ENCODE measurements around the gene AEN. TPM values are rescaled to one million over a fixed set of nuclear protein-coding genes. Genes with fewer than 3 reads are reported as not detected.
"Not testable (repeated sequence)": the region's sequence is repeated elsewhere in the genome, so short reads cannot be mapped to it uniquely, and the experiment has no call there.

The AEN gene
- total and polyA plus RNA-seq, 4 experiments from 2014 or later, result 33.2 to 56.8 (median 45.1) TPM

DNA sequence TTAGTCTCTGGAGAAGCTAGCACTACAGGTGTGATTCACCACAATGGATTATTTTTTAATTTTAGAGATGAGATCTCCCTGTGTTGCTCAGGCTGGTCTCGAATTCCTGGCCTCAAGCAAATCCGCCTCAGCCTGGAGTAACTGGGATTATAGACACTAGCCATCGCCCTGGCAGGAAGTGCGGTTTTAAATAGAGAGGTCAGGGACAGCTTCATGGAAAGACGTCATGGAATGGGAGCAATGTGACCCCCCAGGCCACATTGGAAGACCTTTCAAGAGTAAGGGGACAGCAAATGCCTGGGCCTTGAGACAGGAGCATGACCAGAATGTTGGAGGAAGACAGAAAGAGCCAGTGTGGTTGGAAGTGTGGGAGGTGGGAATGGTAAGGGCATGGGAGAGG is 15.5 kb downstream of the AEN start:
- Mint-ChIP-seq H3K36me3 (peaks cover 38 to 40% of the 10 kb centered on the region in 2 donors), H3K4me3 (peak overlapping the region; percentile 88 to 98 (median 95)), H3K27me3 (no peaks in the 10 kb centered on the region), H3K9me3 (peaks cover 0 to 3% (median 0%) of the 10 kb centered on the region in 8 donors), H3K4me1 (peaks cover 59 to 92% (median 77%) of the 10 kb centered on the region in 4 donors), H3K27ac (peak overlapping the region; percentile 89 to 100 (median 99))
- H3K9me3 ChIP-seq (ENCODE audit: control insufficient read depth in 1 of 2, low read length in 2 of 2), result no peaks in the 10 kb centered on the region
- no peak for DNase-seq
- peak overlapping the region; percentile 62 to 75 for H3K4me3 ChIP-seq (ENCODE audit: low read length in 2 of 2)
- peaks cover 96% of the 10 kb centered on the region for H3K4me1 ChIP-seq (ENCODE audit: insufficient read depth, low read length)
- H3K27me3 ChIP-seq (ENCODE audit: insufficient read depth, low read length), result no peaks in the 10 kb centered on the region
- intact Hi-C loops (cut with micrococcal nuclease), result no loop called here
- POLR2A ChIA-PET (ENCODE audit: partially characterized antibody), result interaction anchor here (0.7 to 3.1 kb wide), 7 partner anchors 9 to 268 kb away, joined by 3 to 45 read pairs (median 7); partner anchors contain the start of genes AEN, HAPLN3, MRPL46 and MRPS11
- peaks cover 6% of the 10 kb centered on the region for H3K36me3 ChIP-seq (ENCODE audit: insufficient read depth, low read length)
- peak overlapping the region; percentile 100 for H3K27ac ChIP-seq (ENCODE audit: low read depth, low read length)
- CTCF ChIA-PET (ENCODE audit: partially characterized antibody), result interaction anchor here (2.1 to 3.2 kb wide), 3 partner anchors 11 to 27 kb away, joined by 12 to 60 read pairs (median 19); partner anchors contain the start of gene AEN

GRCh38 chr15:88637436-88637835 is 16.3 kb downstream of the AEN start:
- Histone ChIP-seq H3K4me1 (ENCODE audit: insufficient read depth, low read length) (peaks cover 96% of the 10 kb centered on the region), H3K9me3 (ENCODE audit: control insufficient read depth in 1 of 2, low read length in 2 of 2) (no peaks in the 10 kb centered on the region), H3K4me3 (ENCODE audit: low read length in 2 of 2) (peak overlapping the region in 1 of 2 donors; percentile 75), H3K36me3 (ENCODE audit: insufficient read depth, low read length) (peaks cover 9% of the 10 kb centered on the region), H3K27me3 (ENCODE audit: insufficient read depth, low read length) (no peaks in the 10 kb centered on the region), H3K27ac (ENCODE audit: low read depth, low read length) (peak overlapping the region; percentile 100)
- Mint-ChIP-seq H3K36me3 (peaks cover 36 to 38% of the 10 kb centered on the region in 2 donors), H3K4me1 (peaks cover 60 to 90% (median 76%) of the 10 kb centered on the region in 4 donors), H3K27me3 (no peaks in the 10 kb centered on the region), H3K27ac (peak overlapping the region; percentile 89 to 100 (median 99)), H3K9me3 (peaks cover 0 to 3% (median 0%) of the 10 kb centered on the region in 8 donors), H3K4me3 (peak overlapping the region; percentile 88 to 98 (median 95))
- ChIA-PET POLR2A (ENCODE audit: partially characterized antibody) (interaction anchor here (1.6 to 3.1 kb wide), 5 partner anchors 11 to 697 kb away, joined by 5 to 45 read pairs (median 18); partner anchors contain the start of genes AEN, MRPL46, MRPS11 and POLG), CTCF (ENCODE audit: partially characterized antibody) (no interaction called here)
- intact Hi-C loops (cut with micrococcal nuclease), result no loop called here
- DNase-seq, result no peak

DNA sequence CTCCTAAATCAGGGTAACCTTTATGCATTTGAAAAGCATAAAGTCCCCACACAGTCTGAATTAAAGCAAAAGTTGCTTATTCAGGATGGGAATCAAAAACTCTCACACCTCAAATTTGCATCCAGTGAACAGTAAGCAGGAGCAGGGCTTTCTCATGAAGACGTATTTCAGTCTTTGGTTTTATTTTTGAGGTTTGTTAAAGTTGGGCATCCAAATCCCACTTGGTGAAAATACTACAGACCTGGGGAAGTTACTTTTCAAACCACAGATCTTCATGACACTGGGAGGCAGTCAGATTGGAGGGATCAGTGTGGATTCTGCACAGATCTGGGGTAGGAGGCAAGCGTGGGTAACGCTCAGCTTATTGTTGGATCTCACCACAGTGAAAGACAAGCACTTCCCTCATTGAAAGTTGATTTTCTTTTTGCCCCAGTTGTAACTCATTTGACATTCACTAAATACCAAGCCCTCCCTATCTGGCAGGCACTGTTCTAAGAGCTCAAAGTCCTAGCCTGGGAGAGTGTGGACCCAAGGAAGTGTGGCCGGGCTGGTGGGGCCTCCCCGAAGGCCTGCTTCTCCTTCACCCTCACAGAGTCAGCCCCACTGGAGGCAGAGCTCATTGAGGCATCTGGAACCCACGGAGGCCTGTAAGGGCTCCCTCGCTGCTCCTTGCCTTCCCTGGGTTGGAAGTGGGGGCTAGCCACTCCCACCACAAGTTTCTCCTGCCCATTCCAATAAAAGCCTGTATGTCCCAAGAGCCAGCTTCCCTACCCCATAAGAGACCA is 16.9 kb downstream of the AEN start:
- ChIA-PET POLR2A (ENCODE audit: partially characterized antibody) (interaction anchor here (0.9 to 1.9 kb wide), 8 partner anchors 27 to 697 kb away, joined by 3 to 18 read pairs (median 4); partner anchors contain the start of genes HAPLN3, MRPL46, MRPS11 and POLG), CTCF (ENCODE audit: partially characterized antibody) (interaction anchor here (1.0 to 1.8 kb wide), 9 partner anchors 7 to 392 kb away, joined by 3 to 24 read pairs (median 4); partner anchors contain the start of gene AEN)
- Mint-ChIP-seq H3K27ac (peak overlapping the region; percentile 89 to 100 (median 99)), H3K9me3 (peaks cover 0 to 3% (median 0%) of the 10 kb centered on the region in 8 donors), H3K4me3 (peak overlapping the region; percentile 88 to 98 (median 95)), H3K36me3 (peaks cover 34% of the 10 kb centered on the region in 2 donors), H3K4me1 (peaks cover 58 to 88% (median 75%) of the 10 kb centered on the region in 4 donors), H3K27me3 (no peaks in the 10 kb centered on the region)
- no peaks in the 10 kb centered on the region for H3K27me3 ChIP-seq (ENCODE audit: insufficient read depth, low read length)
- intact Hi-C loops (cut with micrococcal nuclease), result loop anchor here (1.0 kb wide), 6 partner anchors 11 to 266 kb away; partner anchors contain the start of genes DET1, MRPL46 and MRPS11
- peak overlapping the region; percentile 100 for H3K27ac ChIP-seq (ENCODE audit: low read depth, low read length)
- DNase-seq, result no peak
- H3K9me3 ChIP-seq (ENCODE audit: control insufficient read depth in 1 of 2, low read length in 2 of 2), result no peaks in the 10 kb centered on the region
- peak overlapping the region; percentile 4 to 37 for H3K4me3 ChIP-seq (ENCODE audit: low read length in 2 of 2)
- peaks cover 11% of the 10 kb centered on the region for H3K36me3 ChIP-seq (ENCODE audit: insufficient read depth, low read length)
- H3K4me1 ChIP-seq (ENCODE audit: insufficient read depth, low read length), result peaks cover 96% of the 10 kb centered on the region

- H3K9me3 ChIP-seq (ENCODE audit: control insufficient read depth in 1 of 2, low read length in 2 of 2), result no peaks in the 10 kb centered on the region
- H3K27ac ChIP-seq (ENCODE audit: low read depth, low read length), result peak within 1 kb of the TSS; percentile 100
- CTCF ChIA-PET (ENCODE audit: partially characterized antibody), result interaction anchor here (1.0 to 1.8 kb wide), 9 partner anchors 8 to 393 kb away, joined by 3 to 24 read pairs (median 4); partner anchors contain the start of gene AEN
- POLR2A ChIA-PET (ENCODE audit: partially characterized antibody), result interaction anchor here (0.9 to 1.9 kb wide), 8 partner anchors 28 to 696 kb away, joined by 3 to 18 read pairs (median 4); partner anchors contain the start of genes HAPLN3, MRPL46, MRPS11 and POLG
- DNase-seq, result peak; percentile 97 to 100 (median 99)
- H3K4me3 Mint-ChIP-seq, result peak within 1 kb of the TSS; percentile 88 to 98 (median 95)
- H3K4me3 ChIP-seq (ENCODE audit: low read length in 2 of 2), result peak within 1 kb of the TSS; percentile 55 to 94
- H3K4me1 Mint-ChIP-seq, result peaks cover 55 to 86% (median 74%) of the 10 kb centered on the region in 4 donors
- peak within 1 kb of the TSS; percentile 89 to 100 (median 99) for H3K27ac Mint-ChIP-seq
- H3K4me1 ChIP-seq (ENCODE audit: insufficient read depth, low read length), result peaks cover 96% of the 10 kb centered on the region
- H3K36me3 ChIP-seq (ENCODE audit: insufficient read depth, low read length), result peaks cover 15% of the 10 kb centered on the region
- intact Hi-C loops (cut with micrococcal nuclease), result loop anchor here (1.0 kb wide), 6 partner anchors 11 to 266 kb away; partner anchors contain the start of genes DET1, MRPL46 and MRPS11
- peaks cover 0 to 3% (median 0%) of the 10 kb centered on the region in 8 donors for H3K9me3 Mint-ChIP-seq
- H3K27me3 Mint-ChIP-seq, result no peaks in the 10 kb centered on the region
- no peaks in the 10 kb centered on the region for H3K27me3 ChIP-seq (ENCODE audit: insufficient read depth, low read length)
- peaks cover 30 to 35% of the 10 kb centered on the region in 2 donors for H3K36me3 Mint-ChIP-seq
Observed at GRCh38 chr15:88638626-88639372, 17.7 kb downstream of the AEN start, which contains the start of gene ISG20. Gene ISG20, plus strand, starts transcription at chr15:88639016. Its CDS starts 351 bp downstream, at chr15:88639367.

GRCh38 chr15:88641959-88642452 is 20.9 kb downstream of the AEN start:
- peak overlapping the region; percentile 11 for H3K27ac ChIP-seq (ENCODE audit: low read depth, low read length)

GRCh38 chr15:88642514-88642913 is 21.4 kb downstream of the AEN start:
- POLR2A ChIA-PET (ENCODE audit: partially characterized antibody), result interaction anchor here (1.8 kb wide), 1 partner anchor 21 kb away, joined by 6 read pairs; no protein-coding TSS in a partner anchor
- peaks cover 32% of the 10 kb centered on the region for H3K36me3 ChIP-seq (ENCODE audit: insufficient read depth, low read length)
- DNase-seq; H3K9me3 Mint-ChIP-seq; intact Hi-C loops (cut with micrococcal nuclease); H3K27me3 Mint-ChIP-seq; H3K27me3 ChIP-seq (ENCODE audit: insufficient read depth, low read length); H3K4me3 ChIP-seq (ENCODE audit: low read length in 2 of 2); H3K9me3 ChIP-seq (ENCODE audit: control insufficient read depth in 1 of 2, low read length in 2 of 2): not testable (repeated sequence)
- CTCF ChIA-PET (ENCODE audit: partially characterized antibody), result interaction anchor here (1.5 kb wide), 1 partner anchor 19 kb away, joined by 3 read pairs; no protein-coding TSS in a partner anchor
- H3K27ac ChIP-seq (ENCODE audit: low read depth, low read length), result peak overlapping the region; percentile 11
- H3K4me3 Mint-ChIP-seq, result peak overlapping the region; percentile 13 to 72 (median 48)
- peaks cover 56 to 90% (median 70%) of the 10 kb centered on the region in 4 donors for H3K4me1 Mint-ChIP-seq
- H3K27ac Mint-ChIP-seq, result peak overlapping the region; percentile 78 to 92 (median 86)
- peaks cover 97% of the 10 kb centered on the region for H3K4me1 ChIP-seq (ENCODE audit: insufficient read depth, low read length)
- peaks cover 39 to 57% of the 10 kb centered on the region in 2 donors for H3K36me3 Mint-ChIP-seq

More at GRCh38 chr15:88641959-88642452, 20.9 kb downstream of the AEN start:
- no peak overlapping the region for H3K4me3 ChIP-seq (ENCODE audit: low read length in 2 of 2)
- peaks cover 97% of the 10 kb centered on the region for H3K4me1 ChIP-seq (ENCODE audit: insufficient read depth, low read length)
- H3K27me3 ChIP-seq (ENCODE audit: insufficient read depth, low read length), result no peaks in the 10 kb centered on the region
- intact Hi-C loops (cut with micrococcal nuclease), result no loop called here
- H3K9me3 Mint-ChIP-seq, result peaks cover 0 to 2% (median 0%) of the 10 kb centered on the region in 8 donors
- peaks cover 32% of the 10 kb centered on the region for H3K36me3 ChIP-seq (ENCODE audit: insufficient read depth, low read length)
- H3K4me3 Mint-ChIP-seq, result peak overlapping the region; percentile 15 to 72 (median 52)
- CTCF ChIA-PET (ENCODE audit: partially characterized antibody), result interaction anchor here (1.5 kb wide), 1 partner anchor 18 kb away, joined by 3 read pairs; no protein-coding TSS in a partner anchor
- H3K9me3 ChIP-seq (ENCODE audit: control insufficient read depth in 1 of 2, low read length in 2 of 2), result no peaks in the 10 kb centered on the region
- no peak for DNase-seq
- peak overlapping the region; percentile 68 to 92 (median 86) for H3K27ac Mint-ChIP-seq
- peaks cover 43 to 52% of the 10 kb centered on the region in 2 donors for H3K36me3 Mint-ChIP-seq
- H3K27me3 Mint-ChIP-seq, result no peaks in the 10 kb centered on the region
- peaks cover 57 to 90% (median 71%) of the 10 kb centered on the region in 4 donors for H3K4me1 Mint-ChIP-seq
- POLR2A ChIA-PET (ENCODE audit: partially characterized antibody), result no interaction called here
